ENCODE measurements around the gene SDK1.

Gene SDK1

GRCh38 chr7:4010061-4010605 lies 709.1 kb downstream of the SDK1 start:
- H3K9me3 ChIP-seq (ENCODE audit: low read length), result no peaks in the 10 kb centered on the region
- H3K4me3 ChIP-seq (ENCODE audit: low read depth in 1 of 2, low read length in 2 of 2), result no peak overlapping the region
- H3K27me3 ChIP-seq (ENCODE audit: control insufficient read depth in 1 of 2, insufficient read depth in 2 of 2, low read length in 2 of 2), result no peaks in the 10 kb centered on the region
- peaks cover 18% of the 10 kb centered on the region for H3K4me1 ChIP-seq (ENCODE audit: insufficient read depth, low read length)
- no peak overlapping the region for H3K9ac ChIP-seq (ENCODE audit: low read length)
- no peaks in the 10 kb centered on the region for H3K36me3 ChIP-seq (ENCODE audit: insufficient read depth, low read length)
- no peak overlapping the region for H3K27ac ChIP-seq (ENCODE audit: low read depth, low read length)

- H3K4me3 ChIP-seq (ENCODE audit: low read depth in 1 of 2, low read length in 2 of 2), result no peak overlapping the region
- H3K9me3 ChIP-seq (ENCODE audit: low read length), result no peaks in the 10 kb centered on the region
- peaks cover 18% of the 10 kb centered on the region for H3K4me1 ChIP-seq (ENCODE audit: insufficient read depth, low read length)
- no peak overlapping the region for H3K27ac ChIP-seq (ENCODE audit: low read depth, low read length)
- no peak overlapping the region for H3K9ac ChIP-seq (ENCODE audit: low read length)
- no peaks in the 10 kb centered on the region for H3K36me3 ChIP-seq (ENCODE audit: insufficient read depth, low read length)
- H3K27me3 ChIP-seq (ENCODE audit: control insufficient read depth in 1 of 2, insufficient read depth in 2 of 2, low read length in 2 of 2), result no peaks in the 10 kb centered on the region
Observed at GRCh38 chr7:4010923-4011656, 710.0 kb downstream of the SDK1 start.

GRCh38 chr7:4013793-4014192 lies 712.7 kb downstream of the SDK1 start:
- H3K36me3 ChIP-seq (ENCODE audit: insufficient read depth, low read length), result no peaks in the 10 kb centered on the region
- no peak overlapping the region for H3K27ac ChIP-seq (ENCODE audit: low read depth, low read length)
- H3K9ac ChIP-seq (ENCODE audit: low read length), result no peak overlapping the region
- no peaks in the 10 kb centered on the region for H3K27me3 ChIP-seq (ENCODE audit: control insufficient read depth in 1 of 2, insufficient read depth in 2 of 2, low read length in 2 of 2)
- H3K4me3 ChIP-seq (ENCODE audit: low read depth in 1 of 2, low read length in 2 of 2), result no peak overlapping the region
- peaks cover 6% of the 10 kb centered on the region for H3K9me3 ChIP-seq (ENCODE audit: low read length)
- peaks cover 18% of the 10 kb centered on the region for H3K4me1 ChIP-seq (ENCODE audit: insufficient read depth, low read length)

- Histone ChIP-seq H3K36me3 (ENCODE audit: insufficient read depth, low read length) (no peaks in the 10 kb centered on the region), H3K27ac (ENCODE audit: low read depth, low read length) (no peak overlapping the region), H3K4me3 (ENCODE audit: low read depth in 1 of 2, low read length in 2 of 2) (no peak overlapping the region), H3K9me3 (ENCODE audit: low read length) (peaks cover 7% of the 10 kb centered on the region), H3K4me1 (ENCODE audit: insufficient read depth, low read length) (peaks cover 18% of the 10 kb centered on the region), H3K27me3 (ENCODE audit: control insufficient read depth in 1 of 2, insufficient read depth in 2 of 2, low read length in 2 of 2) (no peaks in the 10 kb centered on the region), H3K9ac (ENCODE audit: low read length) (no peak overlapping the region)
Observed at GRCh38 chr7:4014346-4015050, 713.4 kb downstream of the SDK1 start.

- Histone ChIP-seq H3K36me3 (ENCODE audit: insufficient read depth, low read length) (no peaks in the 10 kb centered on the region), H3K27me3 (ENCODE audit: control insufficient read depth in 1 of 2, insufficient read depth in 2 of 2, low read length in 2 of 2) (no peaks in the 10 kb centered on the region), H3K4me1 (ENCODE audit: insufficient read depth, low read length) (peaks cover 18% of the 10 kb centered on the region), H3K9me3 (ENCODE audit: low read length) (peaks cover 7% of the 10 kb centered on the region), H3K27ac (ENCODE audit: low read depth, low read length) (no peak overlapping the region), H3K9ac (ENCODE audit: low read length) (no peak overlapping the region), H3K4me3 (ENCODE audit: low read depth in 1 of 2, low read length in 2 of 2) (no peak overlapping the region)
Observed at GRCh38 chr7:4015371-4015770, 714.3 kb downstream of the SDK1 start.

- H3K36me3 ChIP-seq (ENCODE audit: insufficient read depth, low read length), result no peaks in the 10 kb centered on the region
- peaks cover 7% of the 10 kb centered on the region for H3K9me3 ChIP-seq (ENCODE audit: low read length)
- no peak overlapping the region for H3K27ac ChIP-seq (ENCODE audit: low read depth, low read length)
- H3K4me3 ChIP-seq (ENCODE audit: low read depth in 1 of 2, low read length in 2 of 2), result no peak overlapping the region
- H3K27me3 ChIP-seq (ENCODE audit: control insufficient read depth in 1 of 2, insufficient read depth in 2 of 2, low read length in 2 of 2), result no peaks in the 10 kb centered on the region
- H3K4me1 ChIP-seq (ENCODE audit: insufficient read depth, low read length), result peaks cover 18% of the 10 kb centered on the region
- H3K9ac ChIP-seq (ENCODE audit: low read length), result no peak overlapping the region
Observed at GRCh38 chr7:4015996-4016395, 714.9 kb downstream of the SDK1 start.

GRCh38 chr7:4017081-4017480 lies 716.0 kb downstream of the SDK1 start:
- H3K9ac ChIP-seq (ENCODE audit: low read length), result no peak overlapping the region
- H3K4me3 ChIP-seq (ENCODE audit: low read depth in 1 of 2, low read length in 2 of 2), result no peak overlapping the region
- H3K27me3 ChIP-seq (ENCODE audit: control insufficient read depth in 1 of 2, insufficient read depth in 2 of 2, low read length in 2 of 2), result no peaks in the 10 kb centered on the region
- peaks cover 18% of the 10 kb centered on the region for H3K4me1 ChIP-seq (ENCODE audit: insufficient read depth, low read length)
- H3K36me3 ChIP-seq (ENCODE audit: insufficient read depth, low read length), result no peaks in the 10 kb centered on the region
- H3K9me3 ChIP-seq (ENCODE audit: low read length), result peaks cover 7% of the 10 kb centered on the region
- no peak overlapping the region for H3K27ac ChIP-seq (ENCODE audit: low read depth, low read length)

GRCh38 chr7:4017785-4018184 lies 716.7 kb downstream of the SDK1 start:
- Histone ChIP-seq H3K4me3 (ENCODE audit: low read depth in 1 of 2, low read length in 2 of 2) (no peak overlapping the region), H3K27me3 (ENCODE audit: control insufficient read depth in 1 of 2, insufficient read depth in 2 of 2, low read length in 2 of 2) (no peaks in the 10 kb centered on the region), H3K27ac (ENCODE audit: low read depth, low read length) (no peak overlapping the region), H3K9me3 (ENCODE audit: low read length) (peaks cover 7% of the 10 kb centered on the region), H3K9ac (ENCODE audit: low read length) (no peak overlapping the region), H3K36me3 (ENCODE audit: insufficient read depth, low read length) (no peaks in the 10 kb centered on the region), H3K4me1 (ENCODE audit: insufficient read depth, low read length) (peaks cover 18% of the 10 kb centered on the region)

- no peak overlapping the region for H3K4me3 ChIP-seq (ENCODE audit: low read depth in 1 of 2, low read length in 2 of 2)
- no peaks in the 10 kb centered on the region for H3K36me3 ChIP-seq (ENCODE audit: insufficient read depth, low read length)
- H3K9ac ChIP-seq (ENCODE audit: low read length), result no peak overlapping the region
- peaks cover 7% of the 10 kb centered on the region for H3K9me3 ChIP-seq (ENCODE audit: low read length)
- H3K27ac ChIP-seq (ENCODE audit: low read depth, low read length), result no peak overlapping the region
- H3K27me3 ChIP-seq (ENCODE audit: control insufficient read depth in 1 of 2, insufficient read depth in 2 of 2, low read length in 2 of 2), result no peaks in the 10 kb centered on the region
- H3K4me1 ChIP-seq (ENCODE audit: insufficient read depth, low read length), result peaks cover 13% of the 10 kb centered on the region
Observed at GRCh38 chr7:4018601-4019316, 717.7 kb downstream of the SDK1 start.

GRCh38 chr7:4020086-4020485 lies 719.0 kb downstream of the SDK1 start:
- Histone ChIP-seq H3K4me1 (ENCODE audit: insufficient read depth, low read length) (peaks cover under 1% of the 10 kb centered on the region), H3K9me3 (ENCODE audit: low read length) (peaks cover 7% of the 10 kb centered on the region), H3K4me3 (ENCODE audit: low read depth in 1 of 2, low read length in 2 of 2) (no peak overlapping the region), H3K9ac (ENCODE audit: low read length) (no peak overlapping the region), H3K36me3 (ENCODE audit: insufficient read depth, low read length) (no peaks in the 10 kb centered on the region), H3K27me3 (ENCODE audit: control insufficient read depth in 1 of 2, insufficient read depth in 2 of 2, low read length in 2 of 2) (no peaks in the 10 kb centered on the region), H3K27ac (ENCODE audit: low read depth, low read length) (no peak overlapping the region)

GRCh38 chr7:4021413-4021812 lies 720.4 kb downstream of the SDK1 start:
- Histone ChIP-seq H3K4me3 (ENCODE audit: low read depth in 1 of 2, low read length in 2 of 2) (no peak overlapping the region), H3K27ac (ENCODE audit: low read depth, low read length) (no peak overlapping the region)

More at GRCh38 chr7:4021413-4021812, 720.4 kb downstream of the SDK1 start:
- Histone ChIP-seq H3K9ac (ENCODE audit: low read length) (no peak overlapping the region), H3K36me3 (ENCODE audit: insufficient read depth, low read length) (no peaks in the 10 kb centered on the region), H3K4me1 (ENCODE audit: insufficient read depth, low read length) (peaks cover 12% of the 10 kb centered on the region), H3K9me3 (ENCODE audit: low read length) (peaks cover 7% of the 10 kb centered on the region), H3K27me3 (ENCODE audit: control insufficient read depth in 1 of 2, insufficient read depth in 2 of 2, low read length in 2 of 2) (no peaks in the 10 kb centered on the region)

Data from muscle layer of colon (tissue), 2 donors.